Astrocyte of the cerebellum (primary cell): ENCODE measurements around the gene NIBAN1.

Experiments used
- DNase-seq: peaks from one replicate; pipeline ENCODE4 v3.0.0-alpha.2; 2011; ENCODE audit warnings: low read depth
- H3K4me3 ChIP-seq: 2 replicates; pipeline ENCODE4 v1.5.1; 2011; ENCODE audit warnings: mild to moderate bottlenecking, low read depth, low read length, moderate library complexity
- CTCF ChIP-seq: IDR thresholded peaks from 2 replicates; pipeline ENCODE4 v1.5.1; 2012; ENCODE audit warnings: low read length, low read depth, moderate library complexity, mild to moderate bottlenecking; ENCODE audit errors: missing control alignments
- in situ Hi-C: cut with HindIII; loops from 2 replicates; pipeline ENCODE4 v1.10.0; 2017; ENCODE audit warnings: low sequenced_read_pairs

Gene NIBAN1

GRCh38 chr1:184931566-184931965, 42.7 kb downstream of the NIBAN1 start:
- in situ Hi-C loops, result no loop called here
- no peak overlapping the region for H3K4me3 ChIP-seq
- DNase-seq, result no peak
- no peak for TF ChIP-seq CTCF

GRCh38 chr1:184930645-184931044, 43.7 kb downstream of the NIBAN1 start:
- no peak overlapping the region for H3K4me3 ChIP-seq
- TF ChIP-seq CTCF, result no peak
- no peak for DNase-seq
- in situ Hi-C loops, result no loop called here

GRCh38 chr1:184930232-184930631, 44.1 kb downstream of the NIBAN1 start:
- H3K4me3 ChIP-seq, result no peak overlapping the region
- DNase-seq, result no peak
- in situ Hi-C loops, result no loop called here
- TF ChIP-seq CTCF, result no peak

- no peak for TF ChIP-seq CTCF
- in situ Hi-C loops, result no loop called here
- DNase-seq, result no peak
- H3K4me3 ChIP-seq, result no peak overlapping the region
Observed at GRCh38 chr1:184929711-184930202, 44.6 kb downstream of the NIBAN1 start.

- no peak overlapping the region for H3K4me3 ChIP-seq
- in situ Hi-C loops, result no loop called here
- DNase-seq, result no peak
- TF ChIP-seq CTCF, result no peak
Observed at GRCh38 chr1:184928394-184928793, 45.9 kb downstream of the NIBAN1 start.
